GM10266 (cell line): ENCODE measurements around the gene ADCY5.

Source experiments
- DNase-seq: peaks from one replicate; pipeline ENCODE4 v3.0.0; 2012; ENCODE audit errors: extremely low spot score
- TF ChIP-seq, protein P1 (sequence below): IDR thresholded peaks from 2 replicates; pipeline ENCODE4 v1.5.1; 2012; ENCODE audit warnings: mild to moderate bottlenecking, low read depth; ENCODE audit not compliant: control insufficient read depth, insufficient read depth; ENCODE audit errors: missing control alignments

Gene ADCY5

DNA sequence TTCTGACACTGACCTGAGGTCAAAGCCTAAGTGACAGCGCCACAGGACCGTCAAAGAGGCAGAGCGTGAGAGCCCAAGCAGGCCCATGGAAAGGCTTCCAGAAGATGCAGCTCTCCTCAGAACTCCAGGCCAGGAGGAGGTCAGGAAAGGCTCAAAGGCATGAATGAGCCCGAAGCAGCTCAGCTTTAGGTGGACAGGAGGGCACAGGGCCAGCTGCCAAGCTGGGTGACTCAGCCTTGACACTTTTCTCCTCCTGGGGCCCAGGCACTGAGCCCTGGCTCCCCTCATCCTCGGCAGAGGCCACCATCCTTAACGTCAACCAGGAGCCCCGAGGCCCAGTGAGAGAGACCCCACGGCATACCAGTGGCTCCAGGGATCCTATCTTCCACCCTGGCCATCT lies 62.9 kb downstream of the ADCY5 start:
- DNase-seq, result no peak
- TF ChIP-seq, protein P1, sequence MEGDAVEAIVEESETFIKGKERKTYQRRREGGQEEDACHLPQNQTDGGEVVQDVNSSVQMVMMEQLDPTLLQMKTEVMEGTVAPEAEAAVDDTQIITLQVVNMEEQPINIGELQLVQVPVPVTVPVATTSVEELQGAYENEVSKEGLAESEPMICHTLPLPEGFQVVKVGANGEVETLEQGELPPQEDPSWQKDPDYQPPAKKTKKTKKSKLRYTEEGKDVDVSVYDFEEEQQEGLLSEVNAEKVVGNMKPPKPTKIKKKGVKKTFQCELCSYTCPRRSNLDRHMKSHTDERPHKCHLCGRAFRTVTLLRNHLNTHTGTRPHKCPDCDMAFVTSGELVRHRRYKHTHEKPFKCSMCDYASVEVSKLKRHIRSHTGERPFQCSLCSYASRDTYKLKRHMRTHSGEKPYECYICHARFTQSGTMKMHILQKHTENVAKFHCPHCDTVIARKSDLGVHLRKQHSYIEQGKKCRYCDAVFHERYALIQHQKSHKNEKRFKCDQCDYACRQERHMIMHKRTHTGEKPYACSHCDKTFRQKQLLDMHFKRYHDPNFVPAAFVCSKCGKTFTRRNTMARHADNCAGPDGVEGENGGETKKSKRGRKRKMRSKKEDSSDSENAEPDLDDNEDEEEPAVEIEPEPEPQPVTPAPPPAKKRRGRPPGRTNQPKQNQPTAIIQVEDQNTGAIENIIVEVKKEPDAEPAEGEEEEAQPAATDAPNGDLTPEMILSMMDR, result no peak

DNA sequence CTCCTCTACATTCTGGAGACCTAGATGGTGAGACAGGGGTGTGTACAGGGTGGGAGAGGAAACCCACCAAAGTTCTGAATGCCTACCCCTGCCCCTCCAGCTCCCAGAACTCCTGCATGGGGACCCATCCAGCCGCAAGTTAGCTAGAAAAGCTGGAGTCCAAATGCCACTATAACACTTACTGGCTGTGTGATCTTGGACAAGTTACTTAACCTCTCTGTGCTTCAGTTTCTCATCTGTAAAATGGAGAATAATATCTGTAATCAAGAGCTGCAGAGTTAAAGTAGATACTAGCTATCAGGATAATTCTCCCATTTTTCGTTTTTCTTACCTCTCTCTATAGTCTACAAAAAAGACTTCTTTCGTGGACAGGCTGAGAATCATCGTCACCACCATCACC lies 63.4 kb downstream of the ADCY5 start:
- TF ChIP-seq, protein P1, result no peak
- no peak for DNase-seq

- DNase-seq, result no peak
Measured at GRCh38 chr3:123385001-123385401, 63.9 kb downstream of the ADCY5 start.

DNA sequence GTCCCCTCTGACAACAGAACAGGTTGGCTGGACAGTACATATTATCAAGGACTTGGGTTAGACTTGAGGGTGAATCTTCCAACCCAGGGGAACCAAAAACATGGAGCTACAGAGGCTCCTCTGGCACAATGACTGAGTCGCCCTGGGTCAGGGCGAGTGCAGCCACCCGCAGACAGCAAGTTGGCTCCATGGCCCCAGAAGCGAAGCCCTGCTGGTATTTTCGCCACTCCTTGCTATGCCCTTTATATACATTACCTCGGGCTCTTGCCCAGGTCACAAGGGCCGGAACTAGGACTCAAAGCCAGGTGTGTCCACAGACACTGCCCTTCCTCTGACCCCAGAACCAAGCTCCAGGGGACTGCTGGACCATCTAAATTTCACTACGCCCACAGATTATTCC lies 64.6 kb downstream of the ADCY5 start:
- no peak for DNase-seq
- TF ChIP-seq, protein P1, result no peak

More at GRCh38 chr3:123385001-123385401, 63.9 kb downstream of the ADCY5 start:
- TF ChIP-seq, protein P1, result no peak

DNA sequence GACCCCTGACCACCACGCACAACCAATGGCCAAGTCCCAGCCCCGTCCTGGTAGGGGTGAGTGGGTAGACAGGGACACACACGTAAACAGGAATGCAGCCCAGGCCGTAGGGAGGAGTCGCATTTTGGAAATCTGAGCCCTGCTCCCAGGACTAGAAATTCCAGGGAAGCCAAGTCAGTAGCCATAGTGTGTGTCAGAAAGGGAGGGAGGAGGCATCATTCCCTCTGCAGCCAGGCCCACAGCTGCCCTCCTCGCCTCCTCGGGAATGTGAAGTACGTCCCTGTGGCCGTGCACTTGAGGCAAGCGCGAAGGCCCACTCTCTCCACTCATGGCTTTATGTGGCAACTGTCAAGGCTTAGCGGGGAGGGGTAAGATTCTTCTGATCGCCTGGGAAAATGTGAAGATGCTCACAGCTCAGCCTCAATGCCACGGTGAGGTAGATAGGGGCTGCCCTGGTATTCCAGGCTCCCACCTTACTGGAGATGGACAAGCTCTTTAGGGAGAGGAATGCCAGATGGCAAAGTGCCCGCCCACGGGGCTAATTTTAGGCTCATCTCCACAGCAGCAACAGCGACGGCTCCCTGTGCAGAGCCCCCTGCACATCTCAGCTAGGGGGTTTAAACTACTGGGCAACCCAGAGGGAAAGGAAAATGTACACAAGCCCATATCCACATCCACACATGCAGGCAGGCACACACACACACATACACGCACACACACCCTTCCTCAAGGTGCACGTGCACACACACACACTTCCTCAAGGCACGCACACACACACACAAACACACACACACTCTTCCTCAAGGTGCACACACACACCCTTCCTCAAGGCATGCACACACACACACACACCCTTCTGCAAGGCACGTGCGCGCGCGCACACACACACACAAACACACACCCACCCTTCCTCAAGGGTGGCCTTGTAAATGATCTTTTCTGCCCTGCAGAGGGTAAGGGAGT lies 65.5 kb downstream of the ADCY5 start:
- DNase-seq, result no peak
- TF ChIP-seq, protein P1, result no peak

DNA sequence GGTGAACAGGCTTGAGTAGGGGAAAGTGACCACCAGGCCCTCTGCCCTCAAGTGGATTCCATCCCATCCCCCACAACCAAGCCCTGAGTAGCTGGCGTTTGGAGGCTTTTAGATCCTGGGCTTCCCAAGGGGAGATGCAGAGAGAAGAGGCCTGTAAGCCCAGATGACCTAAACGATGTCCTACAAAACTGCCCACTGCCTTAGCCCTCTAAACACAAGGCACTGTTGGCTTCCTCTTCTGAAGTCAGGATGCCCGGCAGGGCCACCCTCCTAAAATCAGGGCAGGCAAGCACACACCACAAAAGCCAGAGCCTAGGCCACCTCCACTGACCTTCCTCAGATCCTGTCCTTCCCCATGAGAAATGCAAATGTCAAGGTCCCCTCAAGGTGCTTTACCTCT lies 68.6 kb downstream of the ADCY5 start:
- TF ChIP-seq, protein P1, result no peak
- DNase-seq, result no peak

DNA sequence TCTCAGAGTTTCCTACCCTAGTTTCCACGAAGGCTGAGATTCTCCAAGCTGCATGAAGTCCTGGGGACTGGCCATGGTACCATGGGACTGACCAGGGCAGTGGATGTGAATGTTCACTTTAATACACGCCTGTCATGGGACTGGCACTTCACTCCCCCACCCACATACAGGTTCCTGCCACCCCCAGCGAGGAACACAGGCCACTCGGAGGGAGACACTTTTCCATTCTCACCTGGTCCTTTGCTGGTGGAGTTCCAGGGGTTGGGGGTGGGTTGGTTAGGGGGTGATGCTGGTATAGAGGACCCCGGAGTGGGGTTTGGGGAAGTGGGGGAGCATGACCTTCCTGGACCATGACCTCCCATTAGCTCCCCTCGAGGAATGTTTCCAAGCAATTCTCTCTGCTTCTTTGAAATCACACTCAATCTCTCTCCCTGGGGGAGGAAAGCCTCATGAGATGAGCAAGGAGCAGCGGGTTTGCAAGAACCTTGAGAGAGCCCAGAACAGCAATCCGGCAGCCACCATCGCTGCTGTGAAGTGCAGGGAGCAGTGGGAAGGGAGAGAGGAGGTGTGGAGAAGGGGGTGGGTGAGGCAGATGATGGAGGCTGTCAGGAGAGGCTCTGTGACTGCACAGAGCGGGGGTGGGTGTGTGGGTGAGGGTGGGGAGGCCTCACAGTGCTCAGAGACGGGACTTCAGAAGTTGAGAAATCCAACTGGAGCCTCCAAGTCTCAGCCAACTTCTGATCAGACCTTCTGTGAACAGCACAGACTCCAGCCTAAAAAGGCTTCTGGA lies 69.7 kb downstream of the ADCY5 start:
- TF ChIP-seq, protein P1, result no peak
- no peak for DNase-seq
